ENCODE data around the gene CLIP2. TPM values are rescaled to one million over a fixed set of nuclear protein-coding genes. Genes with fewer than 3 reads are reported as not detected.

Gene CLIP2
- total RNA-seq, 1 donor: 11.9 TPM

DNA sequence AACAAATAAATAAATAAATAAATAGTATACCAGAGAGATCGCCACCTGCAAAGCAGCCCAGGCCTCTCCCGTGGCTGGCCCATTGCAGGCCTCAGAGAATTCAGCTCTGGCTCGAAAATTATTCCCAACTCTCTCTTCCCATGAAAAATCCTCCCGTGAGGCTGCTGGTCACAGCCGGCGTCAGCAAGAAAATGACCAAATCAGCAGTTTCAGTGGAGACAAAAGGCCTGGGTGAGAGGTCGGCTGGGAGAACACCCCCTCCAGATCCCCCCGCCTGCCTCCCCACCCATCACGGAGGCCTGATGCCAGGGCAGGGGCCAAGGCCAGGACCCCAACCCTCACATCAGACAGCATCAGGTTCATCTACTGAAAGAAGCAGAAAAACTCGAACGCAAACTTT is 3.1 kb upstream of the CLIP2 start:
- H3K27me3 ChIP-seq (ENCODE audit: insufficient read depth, low read length): no peaks in the 10 kb centered on the region

GRCh38 chr7:74287303-74288033 is 1.7 kb upstream of the CLIP2 start:
- Histone ChIP-seq H3K4me3 (ENCODE audit: low read length) (no peak overlapping the region), H3K27me3 (ENCODE audit: insufficient read depth, low read length) (no peaks in the 10 kb centered on the region), H3K9me3 (ENCODE audit: low read depth, low read length) (no peaks in the 10 kb centered on the region), H3K4me1 (ENCODE audit: insufficient read depth, low read length) (peaks cover 31% of the 10 kb centered on the region)

More for the DNA sequence above, 3.1 kb upstream of the CLIP2 start:
- H3K9me3 ChIP-seq (ENCODE audit: low read depth, low read length): no peaks in the 10 kb centered on the region
- no peak overlapping the region for H3K4me3 ChIP-seq (ENCODE audit: low read length)
- H3K4me1 ChIP-seq (ENCODE audit: insufficient read depth, low read length): peaks cover 31% of the 10 kb centered on the region

DNA sequence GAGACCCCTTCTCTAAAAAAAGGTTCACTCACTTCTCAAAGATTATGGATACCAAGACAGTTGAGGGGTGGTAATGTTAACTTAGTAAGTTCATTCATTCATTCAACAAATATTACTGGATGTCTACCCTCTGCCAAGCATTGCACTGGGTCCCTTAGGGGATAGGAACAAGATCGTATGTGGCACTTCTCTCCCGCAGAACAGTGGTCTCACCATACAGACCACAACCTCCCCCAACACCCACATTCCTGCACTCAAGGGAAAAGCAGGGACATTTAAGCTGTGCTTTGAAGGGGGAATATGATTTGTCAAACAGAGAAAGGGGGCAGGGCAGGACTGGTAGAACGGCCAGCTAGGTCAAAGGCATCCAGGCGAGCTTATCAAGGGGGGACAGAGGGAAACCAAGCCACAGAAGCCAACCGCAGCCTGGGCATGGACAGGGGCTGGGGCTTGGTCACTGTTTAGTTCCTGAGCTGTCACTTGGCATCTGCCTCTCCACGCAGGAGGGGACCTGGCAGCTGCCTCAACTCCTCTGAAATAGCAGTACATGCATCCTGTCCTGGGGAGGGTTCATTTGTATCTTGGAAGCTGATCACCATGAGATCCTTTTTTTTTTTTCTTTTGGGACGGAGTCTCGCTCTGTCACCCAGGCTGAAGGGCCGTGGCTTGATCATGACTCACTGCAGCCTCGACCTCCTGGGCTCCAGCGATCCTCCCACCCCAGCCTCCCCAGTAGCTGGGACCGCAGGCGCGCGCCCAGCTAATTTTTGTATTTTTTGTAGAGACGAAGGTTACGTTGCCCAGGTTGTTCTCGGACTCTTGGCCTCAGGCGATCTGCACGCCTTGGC is 949 bp upstream of the CLIP2 start:
- H3K4me1 ChIP-seq (ENCODE audit: insufficient read depth, low read length): peaks cover 31% of the 10 kb centered on the region
- H3K9me3 ChIP-seq (ENCODE audit: low read depth, low read length): no peaks in the 10 kb centered on the region
- no peak overlapping the region for H3K4me3 ChIP-seq (ENCODE audit: low read length)
- H3K27me3 ChIP-seq (ENCODE audit: insufficient read depth, low read length): no peaks in the 10 kb centered on the region

- peaks cover 27% of the 10 kb centered on the region for H3K4me1 ChIP-seq (ENCODE audit: insufficient read depth, low read length)
- H3K9me3 ChIP-seq (ENCODE audit: low read depth, low read length): no peaks in the 10 kb centered on the region
- no peaks in the 10 kb centered on the region for H3K27me3 ChIP-seq (ENCODE audit: insufficient read depth, low read length)
- peak overlapping the region; percentile 50 for H3K4me3 ChIP-seq (ENCODE audit: low read length)
These were observed 699 bp downstream of the CLIP2 start for GRCh38 chr7:74289659-74290552.

DNA sequence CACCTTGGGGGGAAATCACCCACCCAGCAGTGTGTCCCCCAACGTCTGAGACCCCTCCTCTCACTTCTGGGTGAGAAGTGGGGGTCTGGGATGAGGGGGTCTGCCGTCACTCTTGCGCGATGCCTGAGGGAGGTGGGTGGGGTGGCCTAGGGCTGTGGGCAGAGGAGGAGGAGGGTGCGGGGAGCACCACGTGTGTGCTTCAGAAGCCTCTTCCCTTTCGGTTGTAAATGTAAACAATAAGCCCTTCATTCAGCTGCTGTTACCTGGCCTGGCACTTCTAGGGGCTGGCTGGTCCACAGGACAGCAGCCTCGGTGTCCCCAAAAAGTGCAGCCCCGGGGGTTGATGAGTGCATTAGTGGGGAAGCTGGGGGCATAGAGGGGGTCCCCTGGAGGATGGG is 1.3 kb downstream of the CLIP2 start:
- H3K27me3 ChIP-seq (ENCODE audit: insufficient read depth, low read length): no peaks in the 10 kb centered on the region
- peak overlapping the region; percentile 50 for H3K4me3 ChIP-seq (ENCODE audit: low read length)
- H3K4me1 ChIP-seq (ENCODE audit: insufficient read depth, low read length): peaks cover 25% of the 10 kb centered on the region
- no peaks in the 10 kb centered on the region for H3K9me3 ChIP-seq (ENCODE audit: low read depth, low read length)

- H3K4me1 ChIP-seq (ENCODE audit: insufficient read depth, low read length): peaks cover 25% of the 10 kb centered on the region
- no peak overlapping the region for H3K4me3 ChIP-seq (ENCODE audit: low read length)
- H3K9me3 ChIP-seq (ENCODE audit: low read depth, low read length): no peaks in the 10 kb centered on the region
- no peaks in the 10 kb centered on the region for H3K27me3 ChIP-seq (ENCODE audit: insufficient read depth, low read length)
These were observed 1.8 kb downstream of the CLIP2 start for GRCh38 chr7:74290981-74291441.

- Histone ChIP-seq H3K27me3 (ENCODE audit: insufficient read depth, low read length) (no peaks in the 10 kb centered on the region), H3K4me1 (ENCODE audit: insufficient read depth, low read length) (peaks cover 25% of the 10 kb centered on the region), H3K4me3 (ENCODE audit: low read length) (no peak overlapping the region), H3K9me3 (ENCODE audit: low read depth, low read length) (no peaks in the 10 kb centered on the region)
These were observed 2.3 kb downstream of the CLIP2 start for GRCh38 chr7:74291535-74291934.

- Histone ChIP-seq H3K27me3 (ENCODE audit: insufficient read depth, low read length) (no peaks in the 10 kb centered on the region), H3K4me3 (ENCODE audit: low read length) (no peak overlapping the region), H3K9me3 (ENCODE audit: low read depth, low read length) (no peaks in the 10 kb centered on the region), H3K4me1 (ENCODE audit: insufficient read depth, low read length) (peaks cover 22% of the 10 kb centered on the region)
These were observed 3.8 kb downstream of the CLIP2 start for GRCh38 chr7:74292757-74293576.

DNA sequence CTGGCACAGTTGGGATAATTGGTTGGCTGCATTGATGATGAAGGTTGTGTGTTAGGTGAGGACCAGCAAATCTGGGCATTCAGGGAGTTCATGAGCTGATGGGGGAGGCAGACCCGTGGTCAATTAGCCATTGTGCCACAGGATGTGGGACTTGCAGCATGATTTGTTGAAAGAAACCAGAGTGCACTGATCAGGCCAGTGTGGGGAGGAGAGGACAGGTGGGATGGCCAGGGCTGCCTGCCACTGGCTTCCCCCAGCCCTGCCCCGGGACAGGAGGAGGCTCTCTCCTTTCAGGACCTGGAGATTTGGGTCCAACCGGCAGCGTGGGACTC is 4.3 kb downstream of the CLIP2 start:
- Histone ChIP-seq H3K27me3 (ENCODE audit: insufficient read depth, low read length) (no peaks in the 10 kb centered on the region), H3K4me3 (ENCODE audit: low read length) (no peak overlapping the region), H3K4me1 (ENCODE audit: insufficient read depth, low read length) (peaks cover 17% of the 10 kb centered on the region), H3K9me3 (ENCODE audit: low read depth, low read length) (no peaks in the 10 kb centered on the region)

GRCh38 chr7:74294191-74294998 is 5.2 kb downstream of the CLIP2 start:
- H3K27me3 ChIP-seq (ENCODE audit: insufficient read depth, low read length): no peaks in the 10 kb centered on the region
- H3K9me3 ChIP-seq (ENCODE audit: low read depth, low read length): no peaks in the 10 kb centered on the region
- H3K4me3 ChIP-seq (ENCODE audit: low read length): no peak overlapping the region
- H3K4me1 ChIP-seq (ENCODE audit: insufficient read depth, low read length): peaks cover 16% of the 10 kb centered on the region

GRCh38 chr7:74297516-74298233 is 8.5 kb downstream of the CLIP2 start:
- no peaks in the 10 kb centered on the region for H3K9me3 ChIP-seq (ENCODE audit: low read depth, low read length)
- no peak overlapping the region for H3K4me3 ChIP-seq (ENCODE audit: low read length)
- H3K27me3 ChIP-seq (ENCODE audit: insufficient read depth, low read length): no peaks in the 10 kb centered on the region
- H3K4me1 ChIP-seq (ENCODE audit: insufficient read depth, low read length): peaks cover 4% of the 10 kb centered on the region

DNA sequence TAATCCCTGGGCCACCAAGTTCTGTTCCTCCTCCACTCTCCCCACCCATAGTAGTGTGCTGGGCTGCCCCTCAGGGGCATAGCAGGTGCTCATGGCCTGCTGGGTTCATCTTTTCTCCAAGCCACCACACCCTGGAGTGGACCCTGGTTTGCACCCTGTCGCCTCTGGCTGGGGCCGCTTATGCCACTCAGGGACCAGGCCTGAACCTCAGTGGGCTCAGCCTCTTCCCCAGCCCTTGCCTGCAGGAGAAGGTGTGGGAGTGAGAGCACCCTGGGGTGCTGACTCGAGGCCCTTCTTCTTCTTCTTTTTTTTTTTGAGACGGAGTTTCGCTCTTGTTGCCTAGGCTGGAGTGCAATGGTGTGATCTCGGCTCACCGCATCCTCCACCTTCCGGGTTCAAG is 10.2 kb downstream of the CLIP2 start:
- Histone ChIP-seq H3K27me3 (ENCODE audit: insufficient read depth, low read length) (no peaks in the 10 kb centered on the region), H3K9me3 (ENCODE audit: low read depth, low read length) (no peaks in the 10 kb centered on the region), H3K4me3 (ENCODE audit: low read length) (no peak overlapping the region), H3K4me1 (ENCODE audit: insufficient read depth, low read length) (peaks cover 4% of the 10 kb centered on the region)

DNA sequence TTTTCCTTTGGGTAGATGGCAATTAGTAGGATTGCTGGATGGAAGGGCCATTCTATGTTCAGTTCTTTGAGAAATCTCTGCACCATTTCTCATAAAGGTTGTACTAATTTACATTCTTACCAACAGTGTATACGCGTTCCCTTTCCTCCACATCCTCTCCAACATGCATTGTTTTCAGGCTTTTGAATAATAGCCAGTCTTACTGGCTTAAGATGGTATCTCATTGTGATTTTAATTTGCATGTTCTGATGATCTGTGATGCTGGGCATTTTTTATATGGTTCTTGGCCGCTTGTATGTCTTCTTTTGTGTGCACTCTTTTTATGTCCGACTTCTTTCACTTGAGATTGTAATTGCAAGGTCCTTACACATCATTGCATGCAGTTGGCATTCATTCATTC is 11.7 kb downstream of the CLIP2 start:
- H3K9me3 ChIP-seq (ENCODE audit: low read depth, low read length): no peaks in the 10 kb centered on the region
- peaks cover 5% of the 10 kb centered on the region for H3K4me1 ChIP-seq (ENCODE audit: insufficient read depth, low read length)
- H3K27me3 ChIP-seq (ENCODE audit: insufficient read depth, low read length): no peaks in the 10 kb centered on the region
- H3K4me3 ChIP-seq (ENCODE audit: low read length): no peak overlapping the region

Measured in mononuclear cell (primary cell).